ENCODE data around the gene SMC1B.

DNA sequence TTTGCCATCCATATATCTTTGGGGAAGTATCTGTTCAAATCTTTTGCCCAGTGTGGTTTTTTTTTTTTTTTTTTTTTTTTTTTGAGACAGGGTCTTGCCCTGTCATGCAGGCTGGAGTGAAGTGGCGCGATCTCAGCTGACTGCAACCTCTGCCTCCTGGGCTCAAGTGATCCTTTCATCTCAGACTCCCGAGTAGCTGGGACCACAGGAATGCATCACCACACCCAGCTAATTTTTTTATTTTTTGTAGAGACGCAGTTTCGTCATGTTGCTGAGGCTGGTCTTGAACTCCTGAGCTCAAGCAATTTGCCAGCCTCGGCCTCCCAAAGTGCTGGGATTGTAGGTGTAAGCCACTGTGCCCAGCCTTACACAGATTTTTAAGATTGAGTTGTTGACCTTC lies 108.4 kb downstream of the SMC1B start:
- TF ChIP-seq, protein P1, sequence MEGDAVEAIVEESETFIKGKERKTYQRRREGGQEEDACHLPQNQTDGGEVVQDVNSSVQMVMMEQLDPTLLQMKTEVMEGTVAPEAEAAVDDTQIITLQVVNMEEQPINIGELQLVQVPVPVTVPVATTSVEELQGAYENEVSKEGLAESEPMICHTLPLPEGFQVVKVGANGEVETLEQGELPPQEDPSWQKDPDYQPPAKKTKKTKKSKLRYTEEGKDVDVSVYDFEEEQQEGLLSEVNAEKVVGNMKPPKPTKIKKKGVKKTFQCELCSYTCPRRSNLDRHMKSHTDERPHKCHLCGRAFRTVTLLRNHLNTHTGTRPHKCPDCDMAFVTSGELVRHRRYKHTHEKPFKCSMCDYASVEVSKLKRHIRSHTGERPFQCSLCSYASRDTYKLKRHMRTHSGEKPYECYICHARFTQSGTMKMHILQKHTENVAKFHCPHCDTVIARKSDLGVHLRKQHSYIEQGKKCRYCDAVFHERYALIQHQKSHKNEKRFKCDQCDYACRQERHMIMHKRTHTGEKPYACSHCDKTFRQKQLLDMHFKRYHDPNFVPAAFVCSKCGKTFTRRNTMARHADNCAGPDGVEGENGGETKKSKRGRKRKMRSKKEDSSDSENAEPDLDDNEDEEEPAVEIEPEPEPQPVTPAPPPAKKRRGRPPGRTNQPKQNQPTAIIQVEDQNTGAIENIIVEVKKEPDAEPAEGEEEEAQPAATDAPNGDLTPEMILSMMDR (IDR thresholded peaks at IDR 0.05; ENCODE audit: poor library complexity, severe bottlenecking): no peak
- TF ChIP-seq, protein P2, sequence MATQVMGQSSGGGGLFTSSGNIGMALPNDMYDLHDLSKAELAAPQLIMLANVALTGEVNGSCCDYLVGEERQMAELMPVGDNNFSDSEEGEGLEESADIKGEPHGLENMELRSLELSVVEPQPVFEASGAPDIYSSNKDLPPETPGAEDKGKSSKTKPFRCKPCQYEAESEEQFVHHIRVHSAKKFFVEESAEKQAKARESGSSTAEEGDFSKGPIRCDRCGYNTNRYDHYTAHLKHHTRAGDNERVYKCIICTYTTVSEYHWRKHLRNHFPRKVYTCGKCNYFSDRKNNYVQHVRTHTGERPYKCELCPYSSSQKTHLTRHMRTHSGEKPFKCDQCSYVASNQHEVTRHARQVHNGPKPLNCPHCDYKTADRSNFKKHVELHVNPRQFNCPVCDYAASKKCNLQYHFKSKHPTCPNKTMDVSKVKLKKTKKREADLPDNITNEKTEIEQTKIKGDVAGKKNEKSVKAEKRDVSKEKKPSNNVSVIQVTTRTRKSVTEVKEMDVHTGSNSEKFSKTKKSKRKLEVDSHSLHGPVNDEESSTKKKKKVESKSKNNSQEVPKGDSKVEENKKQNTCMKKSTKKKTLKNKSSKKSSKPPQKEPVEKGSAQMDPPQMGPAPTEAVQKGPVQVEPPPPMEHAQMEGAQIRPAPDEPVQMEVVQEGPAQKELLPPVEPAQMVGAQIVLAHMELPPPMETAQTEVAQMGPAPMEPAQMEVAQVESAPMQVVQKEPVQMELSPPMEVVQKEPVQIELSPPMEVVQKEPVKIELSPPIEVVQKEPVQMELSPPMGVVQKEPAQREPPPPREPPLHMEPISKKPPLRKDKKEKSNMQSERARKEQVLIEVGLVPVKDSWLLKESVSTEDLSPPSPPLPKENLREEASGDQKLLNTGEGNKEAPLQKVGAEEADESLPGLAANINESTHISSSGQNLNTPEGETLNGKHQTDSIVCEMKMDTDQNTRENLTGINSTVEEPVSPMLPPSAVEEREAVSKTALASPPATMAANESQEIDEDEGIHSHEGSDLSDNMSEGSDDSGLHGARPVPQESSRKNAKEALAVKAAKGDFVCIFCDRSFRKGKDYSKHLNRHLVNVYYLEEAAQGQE (IDR thresholded peaks at IDR 0.05; ENCODE audit: borderline replicate concordance): no peak
- no peak for TF ChIP-seq EP300 (conservative IDR thresholded peaks at IDR 0.05; ENCODE audit: poor library complexity, severe bottlenecking)
- no peak for TF ChIP-seq SMC3 (conservative IDR thresholded peaks at IDR 0.05; ENCODE audit: poor library complexity)
